Bronchial epithelial cell (primary cell): ENCODE results near the gene ANKMY1. TPM values are rescaled to one million over a fixed set of nuclear protein-coding genes. Genes with fewer than 3 reads are reported as not detected.

Source experiments
- DNase-seq: peaks from one replicate; pipeline ENCODE4 v3.0.0-alpha.2; 2010; ENCODE audit warnings: low read depth
- FAIRE-seq: peaks from 2 replicates; lab custom pipeline; 2011; peaks lifted over from hg19 to GRCh38; lab: Jason Lieb, UNC
- H3K27me3 ChIP-seq: 2 replicates; pipeline ENCODE4 v1.5.1; 2011; ENCODE audit warnings: low read length; ENCODE audit not compliant: control insufficient read depth, insufficient read depth
- H3K36me3 ChIP-seq: 2 replicates; pipeline ENCODE4 v1.5.1; 2011; ENCODE audit warnings: low read length; ENCODE audit not compliant: control insufficient read depth, insufficient read depth
- H3K4me3 ChIP-seq: 2 replicates; pipeline ENCODE4 v1.5.1; 2011; ENCODE audit warnings: mild to moderate bottlenecking, low read depth, low read length, control low read depth
- CTCF ChIP-seq: IDR thresholded peaks from 2 replicates; pipeline ENCODE4 v1.5.1; 2011; ENCODE audit warnings: mild to moderate bottlenecking, moderate library complexity, low read length, control low read depth, inconsistent platforms; ENCODE audit not compliant: insufficient read depth, severe bottlenecking
- total RNA-seq: library from RNA; depleted of rRNA; stranded (reverse); fragments of >200 nt; gene quantifications from 2 replicates; pipeline ENCODE4 v1.2.1, GENCODE V29; 2014

Gene ANKMY1
- total RNA-seq, 1 donor from 2014 or later, result 15.8 TPM

GRCh38 chr2:240603846-240604245, 46.1 kb upstream of the ANKMY1 start:
- peaks cover 1% of the 10 kb centered on the region for H3K36me3 ChIP-seq
- H3K4me3 ChIP-seq, result no peak overlapping the region
- no peak for DNase-seq
- TF ChIP-seq CTCF, result no peak
- no peaks in the 10 kb centered on the region for H3K27me3 ChIP-seq
- no peak for FAIRE-seq

- TF ChIP-seq CTCF, result no peak
- H3K36me3 ChIP-seq, result peaks cover 3% of the 10 kb centered on the region
- DNase-seq (no peak), FAIRE-seq (no peak)
- H3K27me3 ChIP-seq, result no peaks in the 10 kb centered on the region
- H3K4me3 ChIP-seq, result no peak overlapping the region
Observed at GRCh38 chr2:240603081-240603835, 45.5 kb upstream of the ANKMY1 start.

- no peak for TF ChIP-seq CTCF
- Histone ChIP-seq H3K27me3 (no peaks in the 10 kb centered on the region), H3K36me3 (peaks cover 4% of the 10 kb centered on the region), H3K4me3 (no peak overlapping the region)
- FAIRE-seq (no peak), DNase-seq (no peak)
Observed at GRCh38 chr2:240602266-240603050, 44.7 kb upstream of the ANKMY1 start.

- H3K4me3 ChIP-seq, result no peak overlapping the region
- DNase-seq (no peak), FAIRE-seq (peak; percentile 50)
- no peaks in the 10 kb centered on the region for H3K27me3 ChIP-seq
- TF ChIP-seq CTCF, result no peak
- peaks cover 4% of the 10 kb centered on the region for H3K36me3 ChIP-seq
Observed at GRCh38 chr2:240601831-240602160, 44.0 kb upstream of the ANKMY1 start.

- no peaks in the 10 kb centered on the region for H3K27me3 ChIP-seq
- no peak for FAIRE-seq
- no peak for DNase-seq
- H3K36me3 ChIP-seq, result peaks cover 4% of the 10 kb centered on the region
- no peak for TF ChIP-seq CTCF
- H3K4me3 ChIP-seq, result no peak overlapping the region
Observed at GRCh38 chr2:240601061-240601830, 43.5 kb upstream of the ANKMY1 start.
